ENCODE measurements around the gene ADA. TPM values are rescaled to one million over a fixed set of nuclear protein-coding genes. Genes with fewer than 3 reads are reported as not detected.

ADA gene
- polyA plus RNA-seq, 1 of the 3 experiments (the other 2 are of a cell fraction), result 25.7 TPM

- no peak for TF ChIP-seq RCOR1 (IDR thresholded peaks at IDR 0.05; ENCODE audit: low read length)
- no peak for TF ChIP-seq JUND (IDR thresholded peaks at IDR 0.05)
- TF ChIP-seq USF1 (IDR thresholded peaks at IDR 0.05; ENCODE audit: borderline replicate concordance, low read depth), result no peak
- no peak for TF ChIP-seq FOXJ3 (CRISPR knock-in tag; IDR thresholded peaks at IDR 0.05)
- TF ChIP-seq REST (IDR thresholded peaks at IDR 0.05; ENCODE audit: low read depth, low read length), result no peak
Observed at GRCh38 chr20:44627364-44628010, 24.0 kb downstream of the ADA start (continued).

- no peaks in the 10 kb centered on the region for H3F3A ChIP-seq (replicated peaks; ENCODE audit: insufficient read depth)
- H3K4me1 ChIP-seq (ENCODE audit: control insufficient read depth in 1 of 2, insufficient read depth in 2 of 2, low read depth in 1 of 2, low read length in 1 of 2), result peaks cover 0 to 6% of the 10 kb centered on the region in 2 experiments; a peak in 1 of 4 replicates
- H3K4me3 ChIP-seq (ENCODE audit: low read depth in 2 of 2, low read length in 1 of 2), result no peak overlapping the region
- ChIA-PET POLR2A (no interaction called here), CTCF (interaction anchor here (1.3 to 2.0 kb wide), 2 partner anchors 16 to 59 kb away, joined by 3 to 7 read pairs; no protein-coding TSS in a partner anchor)
- no peak overlapping the region for H3K4me2 ChIP-seq
- H4K20me1 ChIP-seq (ENCODE audit: insufficient read depth), result no peaks in the 10 kb centered on the region
- no peaks in the 10 kb centered on the region for H3K79me2 ChIP-seq (ENCODE audit: insufficient read depth)
- no peaks in the 10 kb centered on the region for H3K9me3 ChIP-seq
- no peak for DNase-seq
- H3K9ac ChIP-seq, result no peak overlapping the region
- no peak overlapping the region for H3K27ac ChIP-seq (ENCODE audit: low read depth in 2 of 2, low read length in 1 of 2)
- H3K9me2 ChIP-seq, result no peaks in the 10 kb centered on the region
- H3K27me3 ChIP-seq (ENCODE audit: insufficient read depth), result no peaks in the 10 kb centered on the region
- TF ChIP-seq SIN3A (IDR thresholded peaks at IDR 0.05; ENCODE audit: borderline replicate concordance, low read depth, low read length) (no peak), TCF12 (IDR thresholded peaks at IDR 0.05) (no peak)
- no peak overlapping the region for H2AFZ ChIP-seq (ENCODE audit: low read depth)
- WGBS (ENCODE audit: low lambda C conversion rate), result 94% methylated on average over 6 of the region's 7 CpGs
- H3K36me3 ChIP-seq (replicated peaks in 1 of 2; ENCODE audit: control insufficient read depth in 1 of 2, insufficient read depth in 2 of 2, low read length in 1 of 2), result peaks cover 6 to 11% of the 10 kb centered on the region in 2 experiments
Observed at GRCh38 chr20:44626278-44626677, 25.2 kb downstream of the ADA start.

- TF ChIP-seq MEF2A (IDR thresholded peaks at IDR 0.05; ENCODE audit: borderline replicate concordance, low read depth), result no peak
- no peak for TF ChIP-seq YY1 (IDR thresholded peaks at IDR 0.05; ENCODE audit: low read depth)
- TF ChIP-seq RXRA (IDR thresholded peaks at IDR 0.05; ENCODE audit: borderline replicate concordance, low read depth), result no peak
- TF ChIP-seq TEAD4 (IDR thresholded peaks at IDR 0.05; ENCODE audit: borderline replicate concordance, insufficient read depth), result no peak
- no peak for TF ChIP-seq RAD21 (IDR thresholded peaks at IDR 0.05; ENCODE audit: low read length)
- Histone ChIP-seq H3K36me3 (replicated peaks in 1 of 2; ENCODE audit: control insufficient read depth in 1 of 2, insufficient read depth in 2 of 2, low read length in 1 of 2) (peaks cover 12 to 17% of the 10 kb centered on the region in 2 experiments), H3K79me2 (ENCODE audit: insufficient read depth) (no peaks in the 10 kb centered on the region), H4K20me1 (ENCODE audit: insufficient read depth) (no peaks in the 10 kb centered on the region), H3K9me2 (no peaks in the 10 kb centered on the region), H3K9me3 (no peaks in the 10 kb centered on the region), H2AFZ (ENCODE audit: low read depth) (no peak overlapping the region), H3K4me1 (ENCODE audit: control insufficient read depth in 1 of 2, insufficient read depth in 2 of 2, low read depth in 1 of 2, low read length in 1 of 2) (peaks cover 0 to 6% of the 10 kb centered on the region in 2 experiments; a peak in 1 of 4 replicates), H3K4me3 (ENCODE audit: low read depth in 2 of 2, low read length in 1 of 2) (no peak overlapping the region), H3K27me3 (ENCODE audit: insufficient read depth) (no peaks in the 10 kb centered on the region), H3K27ac (ENCODE audit: low read depth in 2 of 2, low read length in 1 of 2) (no peak overlapping the region), H3K9ac (no peak overlapping the region), H3F3A (replicated peaks; ENCODE audit: insufficient read depth) (no peaks in the 10 kb centered on the region), H3K4me2 (no peak overlapping the region)
- POLR2A ChIA-PET, result no interaction called here
- DNase-seq, result no peak
- 100% methylated on average over 1 of the region's 8 CpGs for WGBS (ENCODE audit: low lambda C conversion rate)
- CTCF ChIA-PET, result interaction anchor here (0.6 kb wide), 1 partner anchor 10 kb away, joined by 3 read pairs; no protein-coding TSS in a partner anchor
Observed at GRCh38 chr20:44625361-44625760, 26.1 kb downstream of the ADA start.

Data from SK-N-SH (cell line).